ENCODE measurements around the gene RNF25.

The RNF25 gene

GRCh38 chr2:218622606-218623365 is 49.0 kb downstream of the RNF25 start:
- no peak for DNase-seq

DNA sequence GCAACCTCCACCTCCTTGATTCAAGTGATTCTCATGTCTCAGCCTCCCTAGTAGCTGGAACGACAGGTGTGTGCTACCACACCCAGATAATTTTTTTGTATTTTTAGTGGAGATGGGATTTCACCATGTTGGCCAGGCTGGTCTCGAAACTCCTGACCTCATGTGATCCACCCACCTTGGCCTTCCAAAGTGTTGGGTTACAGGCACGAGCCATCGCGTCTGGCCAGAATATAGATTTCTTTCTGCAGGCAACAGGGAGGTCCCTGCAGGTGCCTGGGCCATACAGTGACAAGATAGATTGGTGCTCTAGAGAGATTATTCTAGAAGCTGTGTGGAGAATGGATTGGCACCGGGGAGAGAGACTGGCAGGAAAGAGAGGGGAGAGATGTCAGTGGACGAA is 50.8 kb downstream of the RNF25 start:
- DNase-seq, result no peak

DNA sequence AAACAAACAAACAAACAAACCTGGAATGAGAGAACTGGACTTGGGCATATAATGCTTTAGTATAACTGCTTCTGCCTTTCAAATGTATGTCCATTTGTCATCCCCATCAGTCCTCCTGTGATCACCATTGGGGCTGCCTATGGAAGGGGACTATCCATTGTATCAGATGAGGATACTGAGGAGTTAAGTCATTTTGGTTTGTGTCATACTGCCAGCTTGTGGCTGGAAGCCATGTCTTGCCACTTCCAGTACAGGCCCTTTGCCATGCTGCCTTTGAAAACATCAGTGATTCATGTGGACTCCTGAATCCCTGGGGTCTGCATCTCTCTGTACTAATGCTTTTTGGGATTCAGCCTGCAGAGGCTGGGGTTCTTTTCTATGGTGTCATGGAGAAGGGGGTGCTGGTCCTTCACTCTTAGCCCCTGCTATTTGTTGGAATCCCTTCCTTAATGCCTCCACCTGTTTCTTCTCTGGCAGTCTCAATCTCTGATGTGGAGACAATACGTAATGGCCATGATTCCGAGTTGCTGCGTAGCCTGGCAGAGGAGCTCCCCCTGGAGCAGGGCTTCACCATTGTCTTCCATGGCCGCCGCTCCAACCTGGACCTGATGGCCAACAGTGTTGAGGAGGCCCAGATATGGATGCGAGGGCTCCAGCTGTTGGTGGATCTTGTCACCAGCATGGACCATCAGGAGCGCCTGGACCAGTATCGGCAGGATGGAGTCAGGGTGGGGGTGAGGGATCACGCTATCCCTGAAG is 53.5 kb downstream of the RNF25 start:
- DNase-seq, result no peak

DNA sequence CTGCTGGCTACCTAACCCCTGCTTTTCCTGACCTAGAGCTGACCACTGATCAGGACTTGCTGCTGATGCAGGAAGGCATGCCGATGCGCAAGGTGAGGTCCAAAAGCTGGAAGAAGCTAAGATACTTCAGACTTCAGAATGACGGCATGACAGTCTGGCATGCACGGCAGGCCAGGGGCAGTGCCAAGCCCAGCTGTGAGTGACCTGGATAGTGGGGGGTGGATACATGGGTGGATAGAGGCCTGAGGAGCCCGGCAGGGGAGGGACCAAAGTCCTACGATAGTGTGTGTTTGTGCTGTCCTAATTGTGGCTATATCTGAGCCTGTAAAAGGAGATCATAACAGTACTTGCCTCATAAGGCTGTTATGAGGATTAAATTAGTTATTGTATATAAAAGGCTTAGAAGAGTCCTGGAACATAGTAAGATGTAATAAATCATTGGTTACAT is 55.9 kb downstream of the RNF25 start:
- DNase-seq, result no peak

All from NCI-H1105 (cell line).